ENCODE data around the gene NFIC. TPM values are rescaled to one million over a fixed set of nuclear protein-coding genes. Genes with fewer than 3 reads are reported as not detected.
"Not testable (repeated sequence)": the region's sequence is repeated elsewhere in the genome, so short reads cannot be mapped to it uniquely, and the experiment has no call there.

The NFIC gene
- total RNA-seq, 1 donor from 2014 or later: 71.4 TPM

DNA sequence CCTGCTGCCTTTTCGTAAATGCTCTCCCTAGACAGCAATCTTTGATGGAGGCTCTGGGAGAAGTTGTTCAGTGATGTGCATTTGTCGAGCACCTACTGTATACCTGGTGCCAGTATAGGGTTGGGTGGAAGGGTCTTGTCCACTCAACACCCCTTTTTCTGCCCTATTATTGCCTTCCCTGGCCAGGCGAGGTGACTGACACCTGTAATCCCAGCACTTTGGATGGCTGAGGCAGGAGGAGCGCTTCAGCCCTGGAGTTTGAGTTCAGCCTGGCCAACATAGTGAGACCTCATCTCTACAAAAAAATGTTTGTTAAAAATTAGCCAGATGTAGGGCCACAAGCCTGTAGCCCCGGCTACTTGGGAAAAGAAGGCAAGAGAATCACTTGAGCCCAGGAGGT lies 49.3 kb downstream of the NFIC start:
- no peak for DNase-seq (ENCODE audit: low read depth)

DNA sequence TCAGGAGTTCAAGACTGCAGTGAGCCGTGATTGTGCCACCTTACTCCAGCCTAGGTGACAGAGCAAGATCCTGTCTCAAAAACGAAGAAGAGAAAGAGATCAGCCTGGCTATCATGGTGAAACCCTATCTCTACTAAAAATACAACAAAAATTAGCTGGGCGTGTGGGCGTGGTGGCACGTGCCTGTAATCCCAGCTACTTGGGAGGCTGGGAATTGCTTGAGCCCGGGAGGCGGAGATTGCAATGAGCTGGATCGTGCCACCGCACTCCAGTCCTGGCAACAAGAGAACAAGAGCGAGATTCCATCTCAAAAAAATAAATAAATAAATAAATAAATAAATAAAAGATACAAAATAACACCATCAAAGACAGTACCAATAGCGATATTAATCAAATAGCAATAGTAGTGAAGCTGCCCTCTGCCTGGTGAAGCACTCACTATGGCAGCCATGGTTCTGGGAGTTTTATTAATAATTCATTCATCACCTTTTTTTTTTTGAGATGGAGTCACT lies 53.9 kb downstream of the NFIC start:
- DNase-seq (ENCODE audit: low read depth): no peak

DNA sequence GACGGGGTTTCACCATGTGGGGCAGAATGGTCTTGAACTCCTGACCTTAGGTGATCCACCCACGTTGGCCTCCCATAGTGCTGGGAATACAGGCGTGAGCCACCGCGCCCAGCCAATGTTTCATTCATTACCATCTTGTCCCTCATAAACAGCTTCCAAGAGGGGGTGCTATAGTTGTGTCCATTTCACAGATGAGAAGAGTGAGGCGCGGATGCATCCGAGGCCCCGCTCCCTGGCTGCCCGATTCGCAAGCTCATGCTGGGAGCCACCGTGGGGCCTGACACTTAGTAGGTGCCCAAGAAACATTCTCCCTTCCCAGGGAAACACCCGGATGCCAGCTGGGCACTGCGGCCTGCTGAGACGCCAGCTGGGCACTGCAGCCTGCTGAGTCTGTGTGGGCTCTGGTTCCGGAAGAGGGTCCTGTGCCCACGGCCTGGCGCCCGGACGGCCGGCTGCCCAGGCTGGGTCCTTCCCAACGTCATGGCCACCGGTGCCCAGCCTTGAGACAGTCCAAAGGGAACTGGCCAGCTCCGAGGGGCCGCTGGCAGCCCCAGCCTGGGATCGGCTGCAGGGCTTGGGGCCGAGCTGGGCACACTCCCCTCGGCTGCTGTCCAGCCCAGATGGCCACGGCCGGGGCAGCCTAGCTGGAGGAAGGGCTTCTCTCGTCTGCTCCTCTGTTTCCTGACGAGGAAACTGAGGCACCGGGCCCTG lies 54.7 kb downstream of the NFIC start:
- DNase-seq (ENCODE audit: low read depth): no peak

DNA sequence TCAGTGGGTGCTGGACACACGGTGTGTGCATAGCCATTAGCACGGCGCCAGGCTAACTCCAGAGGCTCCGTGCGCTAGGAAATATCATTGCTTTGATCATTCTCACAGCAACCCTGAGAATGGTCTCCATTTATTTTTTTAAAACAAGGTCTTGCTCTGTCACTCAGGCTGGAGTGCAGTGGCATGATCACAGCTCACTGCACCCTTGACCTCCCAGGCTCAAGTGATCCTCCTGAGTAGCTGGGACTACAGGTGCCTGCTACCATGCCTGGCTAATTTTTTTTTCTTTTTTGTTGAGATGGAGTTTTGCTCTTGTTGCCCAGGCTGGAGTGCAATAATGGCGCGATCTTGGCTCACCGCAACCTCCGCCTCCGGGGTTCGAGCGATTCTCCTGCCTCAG lies 55.3 kb downstream of the NFIC start:
- not testable (repeated sequence) for DNase-seq (ENCODE audit: low read depth)

DNA sequence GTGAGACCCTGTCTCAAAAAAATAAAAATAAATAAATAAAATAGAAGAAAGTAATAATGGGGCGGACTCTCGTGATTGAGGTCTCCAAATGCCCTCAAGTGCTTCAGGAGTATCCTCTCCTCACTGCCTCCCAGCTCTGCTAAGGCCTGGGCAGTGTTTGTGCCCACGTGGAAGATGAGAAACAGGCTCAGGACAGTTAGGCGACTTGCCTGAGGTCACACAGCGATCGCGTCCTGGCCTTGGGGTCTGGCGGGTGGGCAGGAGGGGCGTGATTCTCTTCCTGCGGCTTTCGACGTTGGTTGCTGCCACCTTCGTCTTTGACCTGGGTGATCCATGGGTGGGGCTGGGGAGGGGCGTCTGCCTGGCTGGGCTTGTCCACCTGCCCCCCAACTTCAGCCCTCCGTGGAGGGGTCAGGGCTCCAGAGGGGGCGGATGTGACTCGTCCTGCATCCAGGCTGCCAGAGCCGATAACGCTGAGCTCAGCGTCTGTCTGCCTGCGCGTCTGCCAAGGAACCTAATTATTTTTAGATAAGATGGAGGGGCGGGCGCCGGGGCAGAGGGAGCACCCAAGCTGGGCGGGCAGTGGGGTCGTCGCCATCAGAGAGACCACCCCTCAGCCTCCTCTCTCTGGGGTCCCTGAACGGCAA lies 56.9 kb downstream of the NFIC start:
- no peak for DNase-seq (ENCODE audit: low read depth)

GRCh38 chr19:3426433-3426832 lies 60.0 kb downstream of the NFIC start:
- DNase-seq (ENCODE audit: low read depth): no peak

GRCh38 chr19:3430366-3430680 lies 63.9 kb downstream of the NFIC start:
- not testable (repeated sequence) for DNase-seq (ENCODE audit: low read depth)

- no peak for DNase-seq (ENCODE audit: low read depth)
These were observed 65.5 kb downstream of the NFIC start for GRCh38 chr19:3431760-3432397.

- no peak for DNase-seq (ENCODE audit: low read depth)
These were observed 66.9 kb downstream of the NFIC start for GRCh38 chr19:3433313-3433712.

DNA sequence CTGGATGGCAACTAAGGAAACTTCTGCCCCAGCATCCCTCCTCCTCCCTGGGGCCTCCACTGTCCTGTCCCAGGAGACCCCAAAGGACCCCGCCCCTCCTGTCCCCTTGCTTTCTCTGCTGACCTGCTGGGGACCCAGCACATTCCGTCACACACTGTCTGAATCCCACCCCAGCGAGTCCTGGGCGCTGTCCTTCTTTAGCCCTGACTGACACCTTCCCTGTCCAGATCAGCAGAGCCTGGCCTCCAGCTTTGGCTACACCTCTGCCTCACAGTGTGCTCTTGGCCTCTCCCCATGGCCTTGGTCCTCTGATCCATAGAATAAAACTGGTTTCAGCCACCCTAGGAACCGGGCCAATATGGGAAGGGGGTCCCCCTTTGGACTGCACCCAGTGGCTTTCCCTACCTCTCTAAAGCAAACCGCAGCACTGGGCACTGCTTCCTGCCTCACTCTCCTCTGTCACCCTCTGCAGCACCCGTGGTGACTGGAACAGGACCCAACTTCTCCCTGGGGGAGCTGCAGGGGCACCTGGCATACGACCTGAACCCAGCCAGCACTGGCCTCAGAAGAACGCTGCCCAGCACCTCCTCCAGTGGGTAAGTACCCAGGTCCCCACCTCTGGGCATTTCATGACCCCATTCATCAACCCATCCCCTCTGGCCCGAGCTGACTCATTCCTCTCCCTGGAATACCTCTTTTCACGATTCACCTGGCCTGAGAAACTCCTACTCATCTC lies 67.6 kb downstream of the NFIC start:
- DNase-seq (ENCODE audit: low read depth): no peak

- peak; percentile 92 for DNase-seq (ENCODE audit: low read depth)
These were observed 68.5 kb downstream of the NFIC start for GRCh38 chr19:3434630-3435553.

- DNase-seq (ENCODE audit: low read depth): peak; percentile 46
These were observed 73.7 kb downstream of the NFIC start for GRCh38 chr19:3440082-3440481.

DNA sequence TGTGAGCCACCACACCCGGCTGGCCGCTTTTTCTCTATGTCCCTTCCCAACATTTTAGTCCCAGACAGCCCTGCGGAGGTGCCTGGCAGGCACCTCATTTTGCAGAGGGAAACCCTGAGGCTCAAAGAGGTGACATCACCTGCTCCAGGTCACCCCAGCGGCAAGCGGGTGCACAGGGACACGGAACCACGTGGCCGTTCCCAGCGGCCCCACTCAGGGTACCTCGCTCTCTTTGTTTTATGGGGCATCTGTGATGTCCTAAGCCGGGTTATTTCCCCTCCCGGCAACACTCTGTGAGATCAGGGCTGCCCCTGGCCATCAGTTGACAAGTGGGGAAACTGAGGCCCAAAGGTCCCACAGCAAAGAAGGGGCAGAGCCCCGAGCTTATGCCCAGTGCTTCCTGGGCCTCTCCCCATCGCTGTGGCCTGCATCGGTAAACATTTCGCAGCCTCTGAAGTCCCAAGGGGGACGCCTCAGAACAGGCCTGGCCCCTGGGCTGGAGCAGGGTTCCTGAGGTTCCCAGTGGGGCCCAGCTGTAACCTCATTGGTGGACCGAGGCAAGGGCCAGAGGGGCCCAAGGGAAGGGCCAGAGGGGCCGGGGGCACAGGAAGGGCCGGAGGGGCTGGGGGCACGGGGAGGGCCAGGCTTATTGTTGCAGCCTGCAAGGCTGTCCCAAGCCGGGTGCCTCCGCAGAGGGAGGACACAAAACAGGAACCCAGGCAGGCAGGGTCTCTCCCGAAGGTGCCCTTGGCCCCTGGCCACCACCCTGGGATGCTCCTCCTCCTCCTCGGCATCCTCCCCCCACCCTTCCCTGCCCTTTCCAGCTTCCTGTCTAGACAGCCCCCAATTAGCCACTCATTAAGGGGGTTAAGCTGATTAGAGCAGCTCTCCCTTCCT lies 75.0 kb downstream of the NFIC start:
- no peak for DNase-seq (ENCODE audit: low read depth)

DNA sequence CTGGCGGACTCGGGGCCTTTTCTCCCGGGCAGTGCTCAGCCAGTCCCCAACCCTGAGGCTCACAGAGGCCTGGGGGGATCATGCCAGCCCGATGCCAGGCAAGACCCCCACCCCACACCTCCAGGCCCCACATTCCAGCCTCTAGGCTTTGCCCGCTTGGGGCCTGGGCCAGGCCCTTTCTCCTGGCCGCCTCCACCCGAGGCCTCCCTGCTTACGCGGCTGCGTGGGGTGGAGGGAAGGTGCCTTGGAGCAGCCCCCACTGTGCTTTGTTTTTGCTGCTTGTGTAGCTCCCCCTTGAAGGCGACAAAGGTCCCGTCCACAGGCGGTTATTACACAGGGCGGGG lies 75.6 kb downstream of the NFIC start:
- DNase-seq (ENCODE audit: low read depth): no peak

GRCh38 chr19:3442487-3443071 lies 76.2 kb downstream of the NFIC start:
- peak; percentile 63 for DNase-seq (ENCODE audit: low read depth)

- DNase-seq (ENCODE audit: low read depth): no peak
These were observed 77.7 kb downstream of the NFIC start for GRCh38 chr19:3443840-3444694.

DNA sequence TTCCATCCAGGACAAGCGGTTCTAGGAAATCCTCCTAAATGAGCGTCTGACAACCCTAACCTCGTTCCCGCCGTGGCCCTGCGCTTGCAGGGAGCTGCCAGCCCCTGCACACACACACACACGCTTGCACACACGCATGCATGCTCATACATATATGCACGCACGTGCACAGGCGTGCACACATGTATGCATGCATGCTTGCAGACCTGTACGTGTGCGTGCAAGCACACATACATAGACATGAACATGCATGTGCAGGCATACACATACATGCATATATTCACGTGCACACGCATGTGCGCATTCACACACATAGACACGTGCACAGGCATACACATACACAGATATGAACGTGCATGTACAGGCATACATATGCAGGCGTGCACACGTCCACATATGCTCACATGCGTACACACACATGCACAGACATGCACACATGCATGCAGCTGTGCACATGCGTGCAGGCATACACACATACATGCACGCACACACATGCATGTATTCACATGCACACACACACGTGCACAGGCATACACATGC lies 78.4 kb downstream of the NFIC start:
- DNase-seq (ENCODE audit: low read depth): no peak

GRCh38 chr19:3446657-3447056 lies 80.3 kb downstream of the NFIC start:
- not testable (repeated sequence) for DNase-seq (ENCODE audit: low read depth)

Measured in myocyte (in vitro differentiated cells).